Measurements from ENCODE around the gene NPDC1. TPM values are rescaled to one million over a fixed set of nuclear protein-coding genes. Genes with fewer than 3 reads are reported as not detected.

NPDC1 gene
- total RNA-seq, 1 donor from 2014 or later = 68.0 TPM

DNA sequence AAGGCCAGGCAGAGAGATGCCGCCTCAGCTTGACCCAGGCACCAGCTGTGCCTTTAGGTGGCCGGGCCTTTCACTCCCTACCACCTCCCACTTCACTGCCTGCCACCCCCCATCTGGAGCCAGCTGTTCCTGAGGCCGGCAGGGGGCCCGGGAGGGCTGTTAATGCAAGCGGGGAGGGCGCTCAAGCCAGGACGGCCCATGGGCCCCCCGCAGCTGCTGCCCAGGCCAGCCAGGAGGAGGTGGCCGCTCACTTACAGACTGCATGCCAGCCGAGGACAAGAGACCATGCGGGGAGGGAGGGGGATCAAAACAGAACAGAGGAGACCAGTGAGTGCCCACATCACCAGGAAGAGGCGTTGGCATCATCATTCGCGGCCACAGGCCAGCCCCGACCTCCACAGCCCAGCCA lies 22.4 kb downstream of the NPDC1 start:
- H3K9me3 Mint-ChIP-seq = no peaks in the 10 kb centered on the region
- no peaks in the 10 kb centered on the region for H3K27me3 Mint-ChIP-seq
- H3K36me3 Mint-ChIP-seq = no peaks in the 10 kb centered on the region
- no peaks in the 10 kb centered on the region for H3K4me1 Mint-ChIP-seq (ENCODE audit: unreplicated experiment)
- H3K27ac Mint-ChIP-seq = no peak overlapping the region
- TF ChIP-seq, protein P1, sequence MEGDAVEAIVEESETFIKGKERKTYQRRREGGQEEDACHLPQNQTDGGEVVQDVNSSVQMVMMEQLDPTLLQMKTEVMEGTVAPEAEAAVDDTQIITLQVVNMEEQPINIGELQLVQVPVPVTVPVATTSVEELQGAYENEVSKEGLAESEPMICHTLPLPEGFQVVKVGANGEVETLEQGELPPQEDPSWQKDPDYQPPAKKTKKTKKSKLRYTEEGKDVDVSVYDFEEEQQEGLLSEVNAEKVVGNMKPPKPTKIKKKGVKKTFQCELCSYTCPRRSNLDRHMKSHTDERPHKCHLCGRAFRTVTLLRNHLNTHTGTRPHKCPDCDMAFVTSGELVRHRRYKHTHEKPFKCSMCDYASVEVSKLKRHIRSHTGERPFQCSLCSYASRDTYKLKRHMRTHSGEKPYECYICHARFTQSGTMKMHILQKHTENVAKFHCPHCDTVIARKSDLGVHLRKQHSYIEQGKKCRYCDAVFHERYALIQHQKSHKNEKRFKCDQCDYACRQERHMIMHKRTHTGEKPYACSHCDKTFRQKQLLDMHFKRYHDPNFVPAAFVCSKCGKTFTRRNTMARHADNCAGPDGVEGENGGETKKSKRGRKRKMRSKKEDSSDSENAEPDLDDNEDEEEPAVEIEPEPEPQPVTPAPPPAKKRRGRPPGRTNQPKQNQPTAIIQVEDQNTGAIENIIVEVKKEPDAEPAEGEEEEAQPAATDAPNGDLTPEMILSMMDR (conservative IDR thresholded peaks at IDR 0.05) = no peak
- no peak for DNase-seq (ENCODE audit: extremely low spot score, unreplicated experiment)
- H3K4me3 Mint-ChIP-seq = no peak overlapping the region

DNA sequence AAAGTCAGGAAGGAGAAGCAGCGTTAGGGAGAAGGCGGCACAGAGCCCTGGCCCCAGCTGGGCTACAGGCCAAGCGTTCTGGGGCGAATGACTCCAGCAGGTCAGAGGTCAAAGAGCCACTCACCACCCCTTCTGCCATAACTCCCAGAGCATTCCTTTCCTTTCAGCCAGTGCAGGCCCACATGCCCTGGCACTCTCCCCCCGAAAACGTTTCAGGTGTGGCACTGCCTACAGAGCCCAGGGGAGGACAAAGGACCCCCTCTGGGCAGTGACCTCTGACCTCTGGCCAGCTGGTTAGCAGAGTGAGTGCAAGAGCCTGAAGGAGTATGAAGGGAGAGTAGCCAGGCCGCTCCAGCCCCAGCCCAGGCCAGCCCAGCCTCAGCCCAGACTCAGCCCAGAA lies 22.8 kb downstream of the NPDC1 start:
- H3K9me3 Mint-ChIP-seq = no peaks in the 10 kb centered on the region
- H3K4me3 Mint-ChIP-seq = no peak overlapping the region
- no peaks in the 10 kb centered on the region for H3K36me3 Mint-ChIP-seq
- H3K27me3 Mint-ChIP-seq = no peaks in the 10 kb centered on the region
- no peak for DNase-seq (ENCODE audit: extremely low spot score, unreplicated experiment)
- H3K4me1 Mint-ChIP-seq (ENCODE audit: unreplicated experiment) = no peaks in the 10 kb centered on the region
- TF ChIP-seq, protein P1 (conservative IDR thresholded peaks at IDR 0.05) = no peak
- H3K27ac Mint-ChIP-seq = no peak overlapping the region

DNA sequence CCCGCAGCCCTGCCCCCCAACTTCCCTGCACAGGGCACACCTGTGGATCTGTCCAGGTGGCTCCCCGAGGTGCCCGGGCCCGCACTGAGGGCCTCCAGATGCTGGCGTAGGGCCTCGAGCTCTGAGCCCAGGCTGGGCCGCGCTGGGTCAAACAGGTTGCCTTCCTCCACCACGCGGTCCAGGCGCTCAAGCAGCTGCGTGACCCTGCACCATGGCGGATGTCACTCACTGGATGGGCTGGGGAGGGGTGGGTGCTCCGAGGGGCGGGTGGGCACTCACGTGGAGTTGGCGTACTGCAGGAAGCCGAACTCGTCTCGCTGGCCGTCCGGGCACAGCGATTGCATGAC lies 23.3 kb downstream of the NPDC1 start:
- Mint-ChIP-seq H3K36me3 (no peaks in the 10 kb centered on the region), H3K4me1 (ENCODE audit: unreplicated experiment) (no peaks in the 10 kb centered on the region), H3K27ac (no peak overlapping the region), H3K4me3 (no peak overlapping the region), H3K9me3 (no peaks in the 10 kb centered on the region), H3K27me3 (no peaks in the 10 kb centered on the region)
- TF ChIP-seq, protein P1 (conservative IDR thresholded peaks at IDR 0.05) = no peak
- no peak for DNase-seq (ENCODE audit: extremely low spot score, unreplicated experiment)

DNA sequence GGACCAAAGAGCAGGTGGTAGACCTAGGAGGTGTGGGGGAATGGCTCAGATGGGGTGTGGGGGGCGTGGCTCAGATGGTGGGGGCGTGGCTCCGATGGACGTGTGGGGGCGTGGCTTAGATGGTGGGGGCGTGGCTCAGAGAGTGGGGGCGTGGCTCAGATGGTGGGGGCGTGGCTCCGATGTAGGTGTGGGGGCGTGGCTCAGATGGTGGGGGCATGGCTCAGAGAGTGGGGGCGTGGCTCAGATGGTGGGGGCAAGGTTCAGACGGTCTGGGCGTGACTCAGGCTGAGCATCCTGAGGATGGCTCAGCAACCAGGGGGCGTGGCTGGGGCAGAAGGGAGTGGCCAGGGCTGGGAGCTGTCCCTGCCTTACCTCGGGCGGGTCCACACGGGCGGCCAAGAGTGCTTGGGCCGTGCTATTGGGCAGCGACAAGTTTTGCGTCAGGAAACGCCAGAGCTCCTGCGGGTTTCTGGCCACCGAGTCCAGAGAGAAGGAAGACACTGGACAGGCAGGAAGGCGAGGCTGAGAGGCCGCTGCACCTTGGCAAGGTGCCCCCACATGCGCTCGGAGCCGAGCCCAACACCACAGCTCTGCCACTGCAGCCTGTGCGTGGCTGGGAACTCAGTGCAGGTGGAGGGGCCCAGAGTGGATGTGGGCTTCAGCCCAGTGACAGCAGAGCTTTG lies 23.9 kb downstream of the NPDC1 start:
- no peaks in the 10 kb centered on the region for H3K36me3 Mint-ChIP-seq
- no peaks in the 10 kb centered on the region for H3K4me1 Mint-ChIP-seq (ENCODE audit: unreplicated experiment)
- H3K27me3 Mint-ChIP-seq = no peaks in the 10 kb centered on the region
- TF ChIP-seq, protein P1 (conservative IDR thresholded peaks at IDR 0.05) = no peak
- no peak overlapping the region for H3K4me3 Mint-ChIP-seq
- H3K9me3 Mint-ChIP-seq = no peaks in the 10 kb centered on the region
- no peak overlapping the region for H3K27ac Mint-ChIP-seq
- no peak for DNase-seq (ENCODE audit: extremely low spot score, unreplicated experiment)

DNA sequence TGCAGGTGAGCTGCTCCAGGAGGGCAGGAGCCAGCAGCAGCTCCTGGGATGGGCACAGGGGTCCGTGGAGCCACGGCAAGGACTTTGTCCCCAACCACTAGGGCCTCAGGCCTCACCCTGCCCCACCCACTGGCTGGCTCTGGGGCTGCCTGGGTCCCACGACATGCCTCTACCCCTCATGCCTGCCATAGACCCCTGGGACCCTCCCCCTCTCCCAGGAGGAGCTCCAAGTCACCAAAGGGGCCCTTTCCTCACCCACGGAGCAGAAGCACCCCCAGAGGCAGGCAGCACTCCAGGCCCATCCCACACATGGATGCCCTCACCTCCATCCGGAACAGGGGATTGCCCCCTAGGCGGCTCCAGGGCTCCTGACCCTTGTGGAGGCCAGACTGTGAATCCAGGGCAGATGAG lies 24.4 kb downstream of the NPDC1 start:
- DNase-seq (ENCODE audit: extremely low spot score, unreplicated experiment) = no peak
- H3K4me1 Mint-ChIP-seq (ENCODE audit: unreplicated experiment) = no peaks in the 10 kb centered on the region
- TF ChIP-seq, protein P1 (conservative IDR thresholded peaks at IDR 0.05) = no peak
- H3K27ac Mint-ChIP-seq = no peak overlapping the region
- no peak overlapping the region for H3K4me3 Mint-ChIP-seq
- no peaks in the 10 kb centered on the region for H3K9me3 Mint-ChIP-seq
- no peaks in the 10 kb centered on the region for H3K27me3 Mint-ChIP-seq
- H3K36me3 Mint-ChIP-seq = peaks cover 3% of the 10 kb centered on the region

Data from type B pancreatic cell (in vitro differentiated cells).